ENCODE results near the gene DPH7. TPM values are rescaled to one million over a fixed set of nuclear protein-coding genes. Genes with fewer than 3 reads are reported as not detected.

The DPH7 gene
- total and polyA plus RNA-seq, 2 of the 8 experiments (the other 6 are each of a cell fraction or from before 2014, with no cell fraction given) = 44.6 to 45.5 TPM

GRCh38 chr9:137618105-137619067, 39.7 kb upstream of the DPH7 start, which contains the start of gene EHMT1 (continued):
- TF ChIP-seq SAP30 (IDR thresholded peaks at IDR 0.05; ENCODE audit: insufficient read depth, insufficient replicate concordance, low read length) (peak; percentile 24), JUND (IDR thresholded peaks at IDR 0.05; ENCODE audit: low read length) (no peak), KDM4A (IDR thresholded peaks at IDR 0.05; ENCODE audit: low read depth, low read length, severe bottlenecking) (peak; percentile 56), KDM1A (IDR thresholded peaks at IDR 0.05; ENCODE audit: borderline replicate concordance, low read length) (no peak), YY1 (IDR thresholded peaks at IDR 0.05; ENCODE audit: low read depth, low read length) (peak; percentile 58; the same call in 1 of the 2 replicates), SUZ12 (IDR thresholded peaks at IDR 0.05; ENCODE audit: low read length) (no peak), MAFK (IDR thresholded peaks at IDR 0.05; ENCODE audit: low read depth, low read length) (no peak), TBP (IDR thresholded peaks at IDR 0.05; ENCODE audit: low read depth, low read length) (peak; percentile 51; the same call in 1 of the 2 replicates), TAF7 (optimal IDR thresholded peaks at IDR 0.05; ENCODE audit: borderline replicate concordance, low read depth, low read length) (peak; percentile 40), ASH2L (IDR thresholded peaks at IDR 0.05; ENCODE audit: low read length) (peak; percentile 60), BACH1 (IDR thresholded peaks at IDR 0.05; ENCODE audit: low read length) (no peak), GABPA (IDR thresholded peaks at IDR 0.05; ENCODE audit: borderline replicate concordance, insufficient read depth, low read length) (no peak; the same call in 1 of the 2 replicates), TAF1 (IDR thresholded peaks at IDR 0.05; ENCODE audit: low read depth, low read length) (peak; percentile 73; the same call in 1 of the 2 replicates), SIRT6 (IDR thresholded peaks at IDR 0.05; ENCODE audit: low read length) (no peak), HDAC2 (IDR thresholded peaks at IDR 0.05; ENCODE audit: borderline replicate concordance in 1 of 2, low read depth in 2 of 2, low read length in 2 of 2) (0 out of 4 replicates have a peak, but pooled peaks of 1 of the 2 experiments have one; percentile 46), FOSL1 (IDR thresholded peaks at IDR 0.05; ENCODE audit: insufficient read depth, low read depth, low read length) (peak; percentile 33; the same call in 1 of the 2 replicates), RNF2 (IDR thresholded peaks at IDR 0.05; ENCODE audit: borderline replicate concordance, low read depth, low read length, missing control alignments, poor library complexity, severe bottlenecking) (no peak), NANOG (IDR thresholded peaks at IDR 0.05; ENCODE audit: insufficient read depth, low read depth, low read length, poor library complexity, severe bottlenecking) (no peak)
- TF ChIP-seq, protein P1, sequence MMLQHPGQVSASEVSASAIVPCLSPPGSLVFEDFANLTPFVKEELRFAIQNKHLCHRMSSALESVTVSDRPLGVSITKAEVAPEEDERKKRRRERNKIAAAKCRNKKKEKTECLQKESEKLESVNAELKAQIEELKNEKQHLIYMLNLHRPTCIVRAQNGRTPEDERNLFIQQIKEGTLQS (IDR thresholded peaks at IDR 0.05; ENCODE audit: insufficient read depth, low read depth, low read length) = no peak; the same call in 1 of the 2 replicates
- TF ChIP-seq, protein P2, sequence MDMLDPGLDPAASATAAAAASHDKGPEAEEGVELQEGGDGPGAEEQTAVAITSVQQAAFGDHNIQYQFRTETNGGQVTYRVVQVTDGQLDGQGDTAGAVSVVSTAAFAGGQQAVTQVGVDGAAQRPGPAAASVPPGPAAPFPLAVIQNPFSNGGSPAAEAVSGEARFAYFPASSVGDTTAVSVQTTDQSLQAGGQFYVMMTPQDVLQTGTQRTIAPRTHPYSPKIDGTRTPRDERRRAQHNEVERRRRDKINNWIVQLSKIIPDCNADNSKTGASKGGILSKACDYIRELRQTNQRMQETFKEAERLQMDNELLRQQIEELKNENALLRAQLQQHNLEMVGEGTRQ (IDR thresholded peaks at IDR 0.05; ENCODE audit: low read length) = no peak
